Measurements from ENCODE around the gene MMP15. TPM values are rescaled to one million over a fixed set of nuclear protein-coding genes. Genes with fewer than 3 reads are reported as not detected.
A peak's percentile ranks its signal among the peaks of the same experiment; 100 is the strongest.
"Not testable (repeated sequence)": the region's sequence is repeated elsewhere in the genome, so short reads cannot be mapped to it uniquely, and the experiment has no call there.

The MMP15 gene
- total and polyA plus RNA-seq, 8 donors, result 25.3 to 63.5 (median 46.3) TPM

DNA sequence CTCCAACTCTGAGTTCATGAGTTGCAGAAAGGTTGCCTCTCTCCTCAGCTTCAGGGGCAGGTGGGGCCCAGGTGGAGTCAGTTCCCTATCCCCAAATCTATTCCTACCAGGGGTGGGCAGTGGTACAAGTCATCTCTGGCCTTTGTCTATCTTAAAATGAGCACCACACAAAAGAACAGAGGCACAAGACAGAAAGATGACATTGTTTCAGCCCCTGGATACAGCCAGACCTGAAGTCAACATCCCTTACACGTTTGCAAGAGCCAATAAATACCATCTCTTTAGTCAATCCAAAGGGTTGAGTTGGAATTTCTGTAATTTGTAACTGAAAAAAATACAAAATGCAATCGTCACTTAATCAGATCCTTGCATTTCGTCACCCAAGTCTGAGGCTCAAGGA, 32.2 kb downstream of the MMP15 start:
- H3K27me3 ChIP-seq, result no peaks in the 10 kb centered on the region
- H3K9me3 ChIP-seq, result no peaks in the 10 kb centered on the region
- intact Hi-C loops (cut with DNase I), result no loop called here
- no peaks in the 10 kb centered on the region for H3K4me1 ChIP-seq
- no peak overlapping the region for H3K27ac ChIP-seq
- no peak overlapping the region for H3K4me3 ChIP-seq
- TF ChIP-seq, protein P1, sequence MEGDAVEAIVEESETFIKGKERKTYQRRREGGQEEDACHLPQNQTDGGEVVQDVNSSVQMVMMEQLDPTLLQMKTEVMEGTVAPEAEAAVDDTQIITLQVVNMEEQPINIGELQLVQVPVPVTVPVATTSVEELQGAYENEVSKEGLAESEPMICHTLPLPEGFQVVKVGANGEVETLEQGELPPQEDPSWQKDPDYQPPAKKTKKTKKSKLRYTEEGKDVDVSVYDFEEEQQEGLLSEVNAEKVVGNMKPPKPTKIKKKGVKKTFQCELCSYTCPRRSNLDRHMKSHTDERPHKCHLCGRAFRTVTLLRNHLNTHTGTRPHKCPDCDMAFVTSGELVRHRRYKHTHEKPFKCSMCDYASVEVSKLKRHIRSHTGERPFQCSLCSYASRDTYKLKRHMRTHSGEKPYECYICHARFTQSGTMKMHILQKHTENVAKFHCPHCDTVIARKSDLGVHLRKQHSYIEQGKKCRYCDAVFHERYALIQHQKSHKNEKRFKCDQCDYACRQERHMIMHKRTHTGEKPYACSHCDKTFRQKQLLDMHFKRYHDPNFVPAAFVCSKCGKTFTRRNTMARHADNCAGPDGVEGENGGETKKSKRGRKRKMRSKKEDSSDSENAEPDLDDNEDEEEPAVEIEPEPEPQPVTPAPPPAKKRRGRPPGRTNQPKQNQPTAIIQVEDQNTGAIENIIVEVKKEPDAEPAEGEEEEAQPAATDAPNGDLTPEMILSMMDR (IDR thresholded peaks at IDR 0.05), result no peak
- ATAC-seq, result no peak
- no peaks in the 10 kb centered on the region for H3K36me3 ChIP-seq
- no peak for DNase-seq

DNA sequence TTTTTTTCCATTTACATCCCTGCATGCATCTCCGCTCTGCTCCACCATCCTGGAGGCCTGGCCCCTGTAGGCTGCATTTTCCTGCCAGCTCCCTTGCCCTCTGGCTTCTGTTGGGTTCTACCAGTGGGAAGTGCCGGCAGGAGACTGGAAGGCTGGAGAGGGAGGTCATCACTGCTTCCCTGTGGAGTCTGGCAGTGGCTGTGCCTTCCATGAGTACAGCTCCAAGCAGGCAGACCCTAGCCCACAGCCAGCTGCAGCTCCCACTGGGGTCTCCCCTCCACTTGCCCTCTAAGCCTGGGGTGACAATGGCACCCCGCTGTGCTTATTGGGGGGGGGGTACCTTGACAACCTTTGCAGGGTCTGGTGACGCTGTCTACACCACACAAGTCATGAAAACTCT, 37.3 kb downstream of the MMP15 start:
- no peaks in the 10 kb centered on the region for H3K36me3 ChIP-seq
- H3K9me3 ChIP-seq, result no peaks in the 10 kb centered on the region
- DNase-seq (peak in 1 of 4 donors; percentile 55), ATAC-seq (no peak)
- intact Hi-C loops (cut with DNase I), result no loop called here
- H3K4me3 ChIP-seq, result no peak overlapping the region
- H3K27ac ChIP-seq, result no peak overlapping the region
- TF ChIP-seq, protein P1 (IDR thresholded peaks at IDR 0.05), result no peak
- no peaks in the 10 kb centered on the region for H3K4me1 ChIP-seq
- H3K27me3 ChIP-seq, result no peaks in the 10 kb centered on the region

DNA sequence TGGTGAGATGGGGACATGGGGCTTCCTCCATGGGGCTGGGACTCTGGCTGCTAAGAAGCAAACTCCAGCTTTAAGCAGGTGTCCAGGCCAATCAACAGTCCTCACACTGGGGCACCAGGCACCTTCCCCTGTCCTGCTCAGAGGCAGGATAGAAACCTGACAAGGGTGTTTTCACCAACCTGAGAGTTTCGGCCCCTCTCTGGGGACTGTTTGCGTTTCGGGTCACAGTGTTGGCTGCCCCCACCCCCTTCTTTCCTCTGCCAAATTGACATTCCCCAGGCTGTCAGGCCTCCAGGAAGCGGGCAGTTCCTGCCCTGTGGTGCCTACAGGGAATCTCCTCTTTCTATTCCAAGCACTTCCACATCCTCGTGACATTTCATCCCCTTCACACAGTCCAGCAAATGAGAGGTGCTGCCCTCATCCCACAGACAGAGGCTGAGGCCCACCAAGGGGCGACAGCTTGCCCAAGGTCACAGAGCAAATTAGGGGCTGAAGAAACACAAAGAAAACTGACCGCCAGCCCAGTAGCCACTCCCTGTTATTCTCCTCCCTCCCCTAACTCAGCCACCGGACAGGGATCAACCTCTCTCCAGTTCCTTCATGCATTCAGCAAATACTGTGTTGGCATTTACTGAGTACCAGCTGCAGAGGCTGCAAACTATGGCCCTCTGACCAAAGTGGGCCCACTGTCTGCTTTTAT, 38.0 kb downstream of the MMP15 start:
- H3K9me3 ChIP-seq, result no peaks in the 10 kb centered on the region
- H3K36me3 ChIP-seq, result no peaks in the 10 kb centered on the region
- H3K27me3 ChIP-seq, result no peaks in the 10 kb centered on the region
- DNase-seq (no peak), ATAC-seq (peak; percentile 66)
- TF ChIP-seq, protein P1 (IDR thresholded peaks at IDR 0.05), result no peak
- H3K4me1 ChIP-seq, result no peaks in the 10 kb centered on the region
- intact Hi-C loops (cut with DNase I), result no loop called here
- H3K27ac ChIP-seq, result no peak overlapping the region
- no peak overlapping the region for H3K4me3 ChIP-seq

DNA sequence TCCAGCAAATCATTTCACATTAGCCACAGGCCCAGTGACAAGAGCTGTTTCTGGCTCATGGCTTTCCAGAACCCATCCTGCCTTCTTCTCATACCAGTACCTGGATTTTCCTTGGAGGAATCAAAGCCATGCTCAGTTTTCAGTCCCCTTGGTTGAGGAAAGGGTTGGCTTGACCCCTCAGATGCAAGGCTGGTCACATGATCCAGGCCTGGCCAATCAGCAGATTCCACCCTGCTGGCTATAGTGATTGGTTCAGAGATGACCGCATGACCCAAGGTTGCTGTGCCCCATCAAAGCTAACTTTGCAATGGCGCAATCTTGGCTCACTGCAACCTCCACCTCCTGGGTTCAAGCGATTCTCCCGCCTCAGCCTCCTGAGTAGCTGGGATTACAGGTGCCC, 45.0 kb downstream of the MMP15 start:
- TF ChIP-seq, protein P1 (IDR thresholded peaks at IDR 0.05), result no peak
- no peak for ATAC-seq
- Histone ChIP-seq H3K4me3 (no peak overlapping the region), H3K27me3 (no peaks in the 10 kb centered on the region), H3K36me3 (no peaks in the 10 kb centered on the region), H3K27ac (no peak overlapping the region), H3K4me1 (no peaks in the 10 kb centered on the region), H3K9me3 (no peaks in the 10 kb centered on the region)
- intact Hi-C loops (cut with DNase I), result no loop called here
- no peak for DNase-seq

DNA sequence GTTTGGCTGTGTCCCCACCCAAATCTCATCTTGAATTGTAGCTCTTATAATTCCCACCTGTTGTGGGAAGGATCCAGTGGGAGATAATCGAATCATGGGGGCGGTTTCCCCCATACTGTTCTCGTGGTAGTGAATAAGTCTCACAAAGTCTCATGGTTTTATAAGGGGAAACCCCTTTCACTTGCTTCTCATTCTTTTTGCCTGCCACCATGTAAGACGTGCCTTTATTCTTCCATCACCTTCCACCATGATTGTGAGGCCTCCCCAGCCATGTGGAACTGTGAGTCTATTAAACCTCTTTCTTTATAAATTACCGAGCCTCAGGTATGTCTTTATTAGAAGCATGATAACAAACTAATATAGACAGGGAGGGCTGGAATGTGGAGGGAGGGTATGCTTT, 46.6 kb downstream of the MMP15 start:
- not testable (repeated sequence) for ATAC-seq

DNA sequence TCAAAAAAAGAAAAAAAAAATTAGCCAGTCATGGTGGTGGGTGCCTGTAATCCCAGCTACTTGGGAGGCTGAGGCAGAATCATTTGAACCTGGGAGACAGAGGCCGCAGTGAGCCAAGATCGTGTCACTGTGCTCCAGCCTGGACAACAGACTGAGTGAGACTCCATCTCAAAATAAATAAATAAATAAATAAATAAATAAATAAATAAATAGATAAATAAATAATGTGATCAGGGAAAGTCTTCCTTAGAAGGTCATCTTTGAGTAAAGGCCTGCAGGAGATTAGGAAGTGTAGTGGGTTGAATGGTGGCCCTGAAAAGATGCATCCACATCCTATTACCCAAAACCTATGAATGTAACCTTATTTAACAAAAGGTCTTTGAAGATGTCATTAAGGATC, 47.5 kb downstream of the MMP15 start:
- DNase-seq; H3K27ac ChIP-seq; H3K4me3 ChIP-seq; H3K4me1 ChIP-seq; ATAC-seq; H3K27me3 ChIP-seq; H3K9me3 ChIP-seq; intact Hi-C loops (cut with DNase I); H3K36me3 ChIP-seq: not testable (repeated sequence)

More for the DNA sequence above, 46.6 kb downstream of the MMP15 start:
- H3K27me3 ChIP-seq; DNase-seq; intact Hi-C loops (cut with DNase I); H3K4me1 ChIP-seq; H3K27ac ChIP-seq; H3K36me3 ChIP-seq; H3K4me3 ChIP-seq; H3K9me3 ChIP-seq: not testable (repeated sequence)
